HepG2 (cell line): ENCODE data around the gene PNKD. TPM values are rescaled to one million over a fixed set of nuclear protein-coding genes. Genes with fewer than 3 reads are reported as not detected.
A peak's percentile ranks its signal among the peaks of the same experiment; 100 is the strongest.

Source experiments
- AKAP8 ChIP-seq: sonication (generic); formaldehyde crosslinking; IDR thresholded peaks from 2 replicates; pipeline ENCODE4 v1.5.1; 2020; ENCODE audit warnings: mild to moderate bottlenecking, missing genetic modification reagents
- ATF2 ChIP-seq: sonication (generic); formaldehyde crosslinking; IDR thresholded peaks from 2 replicates; pipeline ENCODE4 v1.4.0; 2020; ENCODE audit warnings: missing genetic modification reagents
- CHD2 ChIP-seq: IDR thresholded peaks from 2 replicates; pipeline ENCODE4 v1.6.1; 2011; ENCODE audit warnings: low read depth, low read length, improper control_type of control experiment
- GFI1 ChIP-seq: sonication (generic); formaldehyde crosslinking; IDR thresholded peaks from 2 replicates; pipeline ENCODE4 v1.5.0; 2020; ENCODE audit warnings: missing genetic modification reagents, mild to moderate bottlenecking, borderline replicate concordance
- KLF6 ChIP-seq: IDR thresholded peaks from 2 replicates; pipeline ENCODE4 v1.8.0; 2016; ENCODE audit warnings: missing biosample characterization, missing genetic modification reagents
- LRRFIP1 ChIP-seq: sonication (generic); formaldehyde crosslinking; conservative IDR thresholded peaks from 2 replicates; pipeline ENCODE4 v1.4.0; 2020; ENCODE audit warnings: missing genetic modification reagents
- MBD4 ChIP-seq: IDR thresholded peaks from 2 replicates; pipeline ENCODE4 v1.6.1; 2012; ENCODE audit warnings: low read length, inconsistent platforms, borderline replicate concordance
- MEF2D ChIP-seq: sonication (generic); formaldehyde crosslinking; IDR thresholded peaks from 2 replicates; pipeline ENCODE4 v1.5.1; 2020; ENCODE audit warnings: mild to moderate bottlenecking, missing genetic modification reagents
- PATZ1 ChIP-seq: sonication (generic); formaldehyde crosslinking; IDR thresholded peaks from 2 replicates; pipeline ENCODE4 v1.4.0; 2020; ENCODE audit warnings: missing genetic modification reagents
- PAXIP1 ChIP-seq: sonication (generic); formaldehyde crosslinking; conservative IDR thresholded peaks from 2 replicates; pipeline ENCODE4 v1.4.0; 2020; ENCODE audit warnings: mild to moderate bottlenecking, missing genetic modification reagents, moderate library complexity
- PRDM4 ChIP-seq: sonication (generic); formaldehyde crosslinking; IDR thresholded peaks from 2 replicates; pipeline ENCODE4 v1.9.0; 2021; ENCODE audit warnings: missing genetic modification reagents, borderline replicate concordance
- SRY ChIP-seq: sonication (generic); formaldehyde crosslinking; IDR thresholded peaks from 2 replicates; pipeline ENCODE4 v1.8.0; 2022; ENCODE audit warnings: mild to moderate bottlenecking, missing genetic modification reagents
- TARDBP ChIP-seq: sonication (generic); formaldehyde crosslinking; IDR thresholded peaks from 2 replicates; pipeline ENCODE4 v1.8.0; 2022; ENCODE audit warnings: mild to moderate bottlenecking, missing genetic modification reagents
- ZNF367 ChIP-seq: sonication (generic); formaldehyde crosslinking; IDR thresholded peaks from 2 replicates; pipeline ENCODE4 v1.4.0; 2020; ENCODE audit warnings: missing genetic modification reagents, borderline replicate concordance
- polyA plus RNA-seq, 8 experiments: library from polyadenylated mRNA; depleted of rRNA in 3 of 8; stranded (reverse) in 7 of 8; unstranded in 1 of 8; fragments of >200 nt; fragmentation: Illumina TruSeq in 4 of 8; extraction: Trizol in 4 of 8; gene quantifications; 2 replicates each; pipeline versions ENCODE4 v1.2.1 to v1.2.3, GENCODE V29; 2011 to 2016; ENCODE audit warnings: low read depth in 4 of 8, missing spikeins in 1 of 8, mixed read lengths in 1 of 8; ENCODE audit not compliant: insufficient read depth in 1 of 8
- total RNA-seq, 5 experiments: library from RNA; depleted of rRNA; stranded (reverse); fragments of >200 nt; fragmentation: Illumina TruSeq; extraction: Trizol; gene quantifications; 2 replicates each; pipeline ENCODE4 v1.2.3, GENCODE V29; 2016; ENCODE audit warnings: low read depth in 1 of 5

PNKD gene
- total and polyA plus RNA-seq, 2 of the 13 experiments (the other 11 are each of a cell fraction or from before 2014, with no cell fraction given): 55.9 to 80.4 TPM

- TF ChIP-seq GFI1 (0 out of 2 replicates have a peak, but pooled peaks have one; percentile 38), CHD2 (no peak), PAXIP1 (CRISPR knock-in tag) (no peak; the same call in 1 of the 2 replicates), MEF2D (CRISPR knock-in tag) (no peak), KLF6 (CRISPR knock-in tag) (peak; percentile 61; the same call in 1 of the 2 replicates), PRDM4 (CRISPR knock-in tag) (peak; percentile 86; the same call in 1 of the 2 replicates), TARDBP (no peak), MBD4 (no peak), PATZ1 (CRISPR knock-in tag) (peak; percentile 75), SRY (CRISPR knock-in tag) (peak; percentile 32; the same call in 1 of the 2 replicates), ZNF367 (peak; percentile 51; the same call in 1 of the 2 replicates), LRRFIP1 (CRISPR knock-in tag) (no peak), ATF2 (CRISPR knock-in tag) (peak; percentile 68; the same call in 1 of the 2 replicates), AKAP8 (CRISPR knock-in tag) (peak; percentile 38; the same call in 1 of the 2 replicates)
These were observed 22.0 kb downstream of the PNKD start, which contains the start of gene TMBIM1 (continued) for GRCh38 chr2:218292048-218293014.
